ENCODE measurements around the gene CCDC92. TPM values are rescaled to one million over a fixed set of nuclear protein-coding genes. Genes with fewer than 3 reads are reported as not detected.

CCDC92 gene
- total RNA-seq, 1 donor from 2014 or later = 4.8 TPM

DNA sequence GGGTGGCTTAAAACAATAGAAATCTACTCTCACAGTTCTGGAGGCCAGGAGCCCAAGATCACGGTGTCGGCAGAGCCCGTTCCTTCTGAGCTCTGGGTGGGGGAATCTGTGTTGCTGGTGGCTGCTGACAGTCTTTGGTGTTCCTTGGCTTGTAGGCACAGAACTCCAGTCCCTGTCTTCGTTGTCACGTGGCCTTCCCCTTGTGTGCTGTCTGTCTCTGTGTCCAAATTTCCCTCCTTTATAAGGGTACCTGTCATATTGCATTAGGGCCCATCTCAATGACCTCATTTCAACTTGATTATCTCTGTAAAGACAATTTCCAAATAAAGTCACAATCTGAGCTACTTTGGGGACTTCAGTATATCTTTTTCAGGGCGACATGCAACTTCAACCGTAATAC lies 81.6 kb downstream of the CCDC92 start:
- H3F3A ChIP-seq (ENCODE audit: low read depth) = no peaks in the 10 kb centered on the region
- Mint-ChIP-seq H3K9me3 (no peaks in the 10 kb centered on the region), H3K36me3 (no peaks in the 10 kb centered on the region), H3K4me3 (no peak overlapping the region), H3K4me1 (peaks cover 6% of the 10 kb centered on the region), H3K27me3 (ENCODE audit: insufficient read depth, low read depth) (peaks cover 6% of the 10 kb centered on the region), H3K27ac (peak overlapping the region; percentile 8)
- H3K4me2 ChIP-seq = no peak overlapping the region
- H2AFZ ChIP-seq (replicated peaks) = no peak overlapping the region
- peaks cover 40% of the 10 kb centered on the region for H3K27me3 ChIP-seq
- H3K4me3 ChIP-seq = no peak overlapping the region
- H3K4me1 ChIP-seq = no peaks in the 10 kb centered on the region
- H3K9ac ChIP-seq = no peak overlapping the region
- H4K20me1 ChIP-seq (ENCODE audit: low read depth) = no peaks in the 10 kb centered on the region
- H3K9me3 ChIP-seq (ENCODE audit: low read depth) = no peaks in the 10 kb centered on the region
- DNase-seq (ENCODE audit: low spot score) = no peak
- H3K36me3 ChIP-seq = no peaks in the 10 kb centered on the region
- no peak overlapping the region for H3K27ac ChIP-seq
- TF ChIP-seq EZH2 (IDR thresholded peaks at IDR 0.05) = no peak
- no peak for TF ChIP-seq EZH2phosphoT487 (IDR thresholded peaks at IDR 0.05)
- TF ChIP-seq, protein P1, sequence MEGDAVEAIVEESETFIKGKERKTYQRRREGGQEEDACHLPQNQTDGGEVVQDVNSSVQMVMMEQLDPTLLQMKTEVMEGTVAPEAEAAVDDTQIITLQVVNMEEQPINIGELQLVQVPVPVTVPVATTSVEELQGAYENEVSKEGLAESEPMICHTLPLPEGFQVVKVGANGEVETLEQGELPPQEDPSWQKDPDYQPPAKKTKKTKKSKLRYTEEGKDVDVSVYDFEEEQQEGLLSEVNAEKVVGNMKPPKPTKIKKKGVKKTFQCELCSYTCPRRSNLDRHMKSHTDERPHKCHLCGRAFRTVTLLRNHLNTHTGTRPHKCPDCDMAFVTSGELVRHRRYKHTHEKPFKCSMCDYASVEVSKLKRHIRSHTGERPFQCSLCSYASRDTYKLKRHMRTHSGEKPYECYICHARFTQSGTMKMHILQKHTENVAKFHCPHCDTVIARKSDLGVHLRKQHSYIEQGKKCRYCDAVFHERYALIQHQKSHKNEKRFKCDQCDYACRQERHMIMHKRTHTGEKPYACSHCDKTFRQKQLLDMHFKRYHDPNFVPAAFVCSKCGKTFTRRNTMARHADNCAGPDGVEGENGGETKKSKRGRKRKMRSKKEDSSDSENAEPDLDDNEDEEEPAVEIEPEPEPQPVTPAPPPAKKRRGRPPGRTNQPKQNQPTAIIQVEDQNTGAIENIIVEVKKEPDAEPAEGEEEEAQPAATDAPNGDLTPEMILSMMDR (IDR thresholded peaks at IDR 0.05) = no peak
- no peaks in the 10 kb centered on the region for H3K79me2 ChIP-seq (ENCODE audit: low read depth)

DNA sequence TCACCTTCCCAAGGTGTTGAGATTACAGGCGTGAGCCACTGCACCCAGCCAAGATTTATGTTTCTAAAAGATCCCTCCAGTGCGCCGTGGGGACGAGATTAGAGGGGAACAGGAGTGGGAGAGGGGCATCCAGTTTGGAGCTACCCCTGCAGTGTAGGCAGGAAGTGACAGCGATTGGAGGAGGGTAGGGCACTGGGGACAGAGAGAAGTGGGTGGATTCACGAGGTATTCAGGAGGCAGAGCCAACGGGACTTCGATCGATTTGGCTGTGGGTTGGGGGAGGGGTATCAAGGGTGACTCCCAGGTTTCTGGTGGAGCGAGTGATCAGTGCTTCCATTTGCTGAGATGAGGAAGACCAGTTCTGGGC lies 82.1 kb downstream of the CCDC92 start:
- H3K79me2 ChIP-seq (ENCODE audit: low read depth) = no peaks in the 10 kb centered on the region
- peaks cover 43% of the 10 kb centered on the region for H3K27me3 ChIP-seq
- no peak for DNase-seq (ENCODE audit: low spot score)
- Mint-ChIP-seq H3K27ac (peak overlapping the region; percentile 35), H3K4me1 (peaks cover 6% of the 10 kb centered on the region), H3K9me3 (no peaks in the 10 kb centered on the region), H3K27me3 (ENCODE audit: insufficient read depth, low read depth) (peaks cover 6% of the 10 kb centered on the region), H3K4me3 (no peak overlapping the region), H3K36me3 (no peaks in the 10 kb centered on the region)
- H3K4me3 ChIP-seq = no peak overlapping the region
- TF ChIP-seq, protein P1 (IDR thresholded peaks at IDR 0.05) = no peak
- TF ChIP-seq EZH2phosphoT487 (IDR thresholded peaks at IDR 0.05) (no peak), EZH2 (IDR thresholded peaks at IDR 0.05) (no peak)
- H3F3A ChIP-seq (ENCODE audit: low read depth) = no peaks in the 10 kb centered on the region
- no peaks in the 10 kb centered on the region for H3K36me3 ChIP-seq
- H3K4me2 ChIP-seq = no peak overlapping the region
- no peaks in the 10 kb centered on the region for H3K4me1 ChIP-seq
- H3K27ac ChIP-seq = no peak overlapping the region
- no peaks in the 10 kb centered on the region for H3K9me3 ChIP-seq (ENCODE audit: low read depth)
- H3K9ac ChIP-seq = no peak overlapping the region
- no peak overlapping the region for H2AFZ ChIP-seq (replicated peaks)
- H4K20me1 ChIP-seq (ENCODE audit: low read depth) = no peaks in the 10 kb centered on the region

DNA sequence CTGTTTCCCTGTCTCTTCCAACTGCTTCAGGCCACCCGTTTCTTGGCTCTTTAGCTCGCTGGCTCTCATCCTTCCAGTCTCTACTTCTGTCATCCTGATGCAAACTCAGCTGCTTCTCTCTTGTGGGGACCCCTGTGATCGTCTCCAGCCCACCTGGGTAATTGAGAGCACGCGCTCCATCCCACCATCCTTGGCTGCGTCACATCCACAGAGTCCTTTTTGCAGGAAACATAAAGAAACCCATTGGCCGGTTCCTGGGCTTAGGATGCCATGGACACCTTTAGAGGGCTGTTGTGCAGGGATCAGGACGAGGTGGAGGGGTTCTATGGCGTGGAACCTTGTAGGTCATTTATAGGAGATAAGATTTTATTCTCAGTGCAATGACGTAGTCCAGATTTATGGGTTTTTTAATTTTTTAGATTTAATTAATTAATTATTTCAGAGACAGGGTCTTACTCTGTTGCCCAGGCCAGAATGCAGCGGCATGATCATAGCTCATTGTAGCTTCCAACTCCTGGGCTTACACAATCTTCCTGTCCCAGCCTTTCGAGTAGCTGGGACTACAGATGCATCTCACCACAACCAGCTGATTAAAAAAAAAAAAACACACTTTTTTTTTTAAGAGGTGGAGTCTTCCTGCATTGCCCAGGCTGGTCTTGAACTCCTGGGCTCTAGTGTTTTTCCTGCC lies 82.6 kb downstream of the CCDC92 start:
- no peak overlapping the region for H3K9ac ChIP-seq
- Mint-ChIP-seq H3K36me3 (no peaks in the 10 kb centered on the region), H3K27me3 (ENCODE audit: insufficient read depth, low read depth) (peaks cover 9% of the 10 kb centered on the region), H3K4me3 (no peak overlapping the region), H3K9me3 (no peaks in the 10 kb centered on the region), H3K4me1 (peaks cover 6% of the 10 kb centered on the region), H3K27ac (no peak overlapping the region)
- TF ChIP-seq EZH2 (IDR thresholded peaks at IDR 0.05) = no peak
- TF ChIP-seq, protein P1 (IDR thresholded peaks at IDR 0.05) = no peak
- TF ChIP-seq EZH2phosphoT487 (IDR thresholded peaks at IDR 0.05) = no peak
- H3K36me3 ChIP-seq = no peaks in the 10 kb centered on the region
- no peaks in the 10 kb centered on the region for H4K20me1 ChIP-seq (ENCODE audit: low read depth)
- H3F3A ChIP-seq (ENCODE audit: low read depth) = no peaks in the 10 kb centered on the region
- H3K27me3 ChIP-seq = peaks cover 48% of the 10 kb centered on the region
- H2AFZ ChIP-seq (replicated peaks) = no peak overlapping the region
- DNase-seq (ENCODE audit: low spot score) = no peak
- no peaks in the 10 kb centered on the region for H3K9me3 ChIP-seq (ENCODE audit: low read depth)
- H3K27ac ChIP-seq = no peak overlapping the region
- H3K4me2 ChIP-seq = no peak overlapping the region
- no peak overlapping the region for H3K4me3 ChIP-seq
- no peaks in the 10 kb centered on the region for H3K79me2 ChIP-seq (ENCODE audit: low read depth)
- H3K4me1 ChIP-seq = no peaks in the 10 kb centered on the region
